NB4 (cell line): ENCODE measurements around the gene MYO1F.
"Not testable (repeated sequence)": the region's sequence is repeated elsewhere in the genome, so short reads cannot be mapped to it uniquely, and the experiment has no call there.

Source experiments
- DNase-seq: peaks from one replicate; pipeline ENCODE4 v3.0.0; 2010; ENCODE audit warnings: low read depth
- H3K4me3 ChIP-seq: one replicate; pipeline ENCODE4 v1.5.1; 2011; ENCODE audit warnings: mild to moderate bottlenecking, low read depth, low read length, moderate library complexity
- CTCF ChIP-seq: IDR thresholded peaks from one replicate; pipeline ENCODE4 v1.5.1; 2012; ENCODE audit warnings: low read depth, low read length
- MAX ChIP-seq: IDR thresholded peaks from 2 replicates; pipeline ENCODE4 v1.6.1; 2011; ENCODE audit warnings: low read depth, low read length
- MYC ChIP-seq: IDR thresholded peaks from 2 replicates; pipeline ENCODE4 v1.6.1; 2011; ENCODE audit warnings: low read depth, low read length
- POLR2A ChIP-seq: IDR thresholded peaks from 2 replicates; pipeline ENCODE4 v1.6.1; 2011; ENCODE audit warnings: mild to moderate bottlenecking; ENCODE audit not compliant: insufficient read length; ENCODE audit errors: extremely low read depth

The MYO1F gene

GRCh38 chr19:8519388-8519787, 57.9 kb downstream of the MYO1F start:
- no peak for TF ChIP-seq MAX
- TF ChIP-seq POLR2A, result no peak
- TF ChIP-seq CTCF, result no peak
- TF ChIP-seq MYC, result no peak
- H3K4me3 ChIP-seq, result no peak overlapping the region
- no peak for DNase-seq

- no peak overlapping the region for H3K4me3 ChIP-seq
- TF ChIP-seq CTCF (no peak), MAX (no peak), POLR2A (no peak), MYC (no peak)
- DNase-seq, result no peak
Observed at GRCh38 chr19:8518536-8518935, 58.7 kb downstream of the MYO1F start.

GRCh38 chr19:8517551-8518442, 59.4 kb downstream of the MYO1F start:
- DNase-seq, result peak; percentile 99
- no peak overlapping the region for H3K4me3 ChIP-seq
- TF ChIP-seq POLR2A, result no peak
- peak; percentile 88 for TF ChIP-seq MAX
- no peak for TF ChIP-seq CTCF
- TF ChIP-seq MYC, result peak; percentile 93

- peak; percentile 98 for DNase-seq
- no peak overlapping the region for H3K4me3 ChIP-seq
- TF ChIP-seq POLR2A (no peak), MYC (no peak; the same call in none of the 2 replicates), CTCF (no peak), MAX (peak; percentile 52)
Observed at GRCh38 chr19:8515317-8515716, 61.9 kb downstream of the MYO1F start.

- peak overlapping the region; percentile 66 for H3K4me3 ChIP-seq
- not testable (repeated sequence) for DNase-seq
Observed at GRCh38 chr19:8514505-8515009, 62.7 kb downstream of the MYO1F start.

GRCh38 chr19:8513687-8514504, 63.3 kb downstream of the MYO1F start, which contains the start of gene ZNF414:
Gene ZNF414, minus strand, starts transcription at chr19:8514167. Its CDS starts 121 bp downstream, at chr19:8514046.
- TF ChIP-seq CTCF (no peak), POLR2A (peak; percentile 92), MYC (peak; percentile 83), MAX (peak; percentile 88)
- peak; percentile 100 for DNase-seq
- H3K4me3 ChIP-seq, result peak within 1 kb of the TSS; percentile 66
